Body of pancreas (tissue), 4 donors: ENCODE measurements around the gene GPR151.

ENCODE experiments used
- CTCF ChIP-seq, 7 experiments: fragments of 450-650 bp in 4 of 7; fragments of 200-600 bp in 3 of 7; sonication (generic) in 3 of 7; IDR thresholded peaks; one replicate each; pipeline ENCODE4 v1.5.1; 2016 to 2019; ENCODE audit warnings: antibody characterized with exemption in 7 of 7
- POLR2A ChIP-seq, 3 donors: fragments of 450-650 bp; IDR thresholded peaks; one replicate each; pipeline ENCODE4 v1.6.1; 2016; ENCODE audit warnings: antibody characterized with exemption in 3 of 3, mild to moderate bottlenecking in 2 of 3

GRCh38 chr5:146519554-146519953 lies 3.6 kb upstream of the GPR151 start:
- no peak for TF ChIP-seq CTCF (IDR thresholded peaks at IDR 0.05)
- no peak for TF ChIP-seq POLR2A (IDR thresholded peaks at IDR 0.05)
